HG03175 (cell line): ENCODE data around the gene CEP170.
A peak's percentile ranks its signal among the peaks of the same experiment; 100 is the strongest.
"Not testable (repeated sequence)": the region's sequence is repeated elsewhere in the genome, so short reads cannot be mapped to it uniquely, and the experiment has no call there.

Experiments
- ATAC-seq: cut with Tn5 transposase; IDR thresholded peaks from one replicate; pipeline ENCODE4 v1.9.1; 2021; ENCODE audit warnings: mild to moderate bottlenecking, moderate library complexity; ENCODE audit not compliant: unreplicated experiment

The CEP170 gene

DNA sequence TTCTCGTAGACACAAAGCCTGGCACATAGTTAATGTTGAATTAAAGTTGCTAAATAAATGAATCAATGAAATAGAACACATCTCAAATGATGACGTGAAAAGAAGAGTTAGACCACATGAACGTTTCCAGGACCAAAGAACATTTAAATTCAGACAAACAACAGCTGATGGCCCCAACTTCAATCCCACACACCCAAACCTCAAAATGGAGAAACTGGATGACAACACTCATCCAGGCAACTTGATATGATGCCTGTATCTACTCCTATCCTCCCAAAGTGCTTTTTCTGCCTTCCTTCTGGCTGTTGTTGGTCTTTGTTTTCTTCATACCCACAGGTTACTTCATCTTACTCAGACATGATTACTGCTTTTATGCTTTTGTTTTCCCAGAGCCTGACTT lies 71.9 kb downstream of the CEP170 start:
- not testable (repeated sequence) for ATAC-seq

DNA sequence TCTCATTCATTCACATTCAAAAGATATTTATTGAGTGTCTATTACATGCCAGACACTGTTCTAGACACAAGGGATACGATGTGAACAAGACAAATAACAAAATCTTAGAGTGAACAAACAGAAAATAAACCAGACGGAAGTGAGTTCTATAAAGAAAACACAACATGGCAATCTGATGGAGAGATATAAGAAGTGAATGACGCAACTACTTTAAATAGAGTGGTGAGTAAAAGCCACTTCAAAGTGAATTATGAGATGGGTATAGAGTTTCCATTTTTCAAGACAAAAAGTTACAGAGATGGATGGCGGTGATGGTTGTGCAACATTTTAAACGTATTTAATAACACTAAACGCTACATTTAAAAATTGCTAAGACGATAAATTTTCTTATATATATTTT lies 75.4 kb downstream of the CEP170 start:
- no peak for ATAC-seq

DNA sequence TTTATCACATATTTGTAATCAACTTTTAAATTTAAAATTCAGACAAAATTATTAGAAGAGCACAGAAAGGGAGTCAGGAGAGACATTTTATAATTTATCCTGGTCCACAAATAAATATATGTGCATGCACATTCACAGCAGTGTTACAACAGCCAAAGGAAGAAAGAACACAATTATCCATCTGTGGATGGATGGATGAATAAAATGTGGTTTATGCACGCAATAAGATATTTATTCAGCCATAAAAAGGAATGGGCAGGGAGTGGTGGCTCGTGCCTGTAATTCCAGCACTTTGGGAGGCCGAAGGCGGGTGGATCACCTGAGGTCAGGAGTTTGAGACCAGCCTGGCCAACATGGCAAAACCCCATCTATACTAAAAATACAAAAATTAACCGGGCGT lies 77.3 kb downstream of the CEP170 start:
- not testable (repeated sequence) for ATAC-seq

DNA sequence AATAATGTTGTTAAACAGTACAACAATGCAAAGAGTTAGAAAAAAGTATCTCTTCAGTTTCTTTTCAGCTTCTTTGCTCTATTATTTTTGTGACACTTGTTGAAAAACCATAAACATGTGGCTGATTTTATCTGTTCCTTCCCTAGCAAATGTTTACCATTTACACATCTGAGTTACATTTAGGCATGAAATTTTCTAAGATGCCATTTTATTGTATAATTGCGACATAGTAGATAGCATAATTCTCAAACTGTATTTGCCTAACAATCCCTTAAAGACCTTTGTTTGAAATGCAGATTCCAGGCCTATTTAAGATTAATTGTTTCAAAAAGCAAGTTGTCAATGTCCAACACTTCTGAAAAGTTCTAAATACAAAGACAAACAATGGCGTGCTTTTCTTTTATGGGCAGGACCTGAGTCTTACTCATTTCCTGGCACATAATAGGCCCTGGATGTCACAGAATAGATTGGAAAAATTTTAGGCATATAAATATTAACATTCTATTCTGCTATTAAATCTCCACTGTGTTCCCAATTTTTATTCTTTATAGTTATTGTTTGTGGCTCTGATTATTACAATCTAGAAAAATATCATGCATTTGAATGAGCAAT lies 81.2 kb downstream of the CEP170 start:
- ATAC-seq, result not testable (repeated sequence)

DNA sequence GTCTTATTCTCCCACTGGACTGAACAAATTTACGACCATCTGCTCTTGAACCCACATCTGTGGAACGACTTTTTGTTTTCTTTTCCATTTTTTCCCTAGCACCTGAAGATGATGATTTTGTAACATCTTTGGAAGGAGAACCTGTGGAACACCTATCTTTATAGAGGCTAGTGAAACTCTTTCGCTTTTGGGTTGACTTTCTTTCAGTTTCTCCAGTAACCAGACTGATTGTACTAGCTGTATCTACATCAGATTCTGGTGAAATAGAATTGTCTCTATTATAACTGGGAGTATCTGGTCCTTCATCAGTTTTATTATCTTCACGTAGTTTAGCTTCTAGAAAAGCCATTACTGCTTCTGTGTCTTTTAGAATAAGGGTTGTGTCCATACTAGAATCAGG lies 90.2 kb downstream of the CEP170 start:
- ATAC-seq, result not testable (repeated sequence)

DNA sequence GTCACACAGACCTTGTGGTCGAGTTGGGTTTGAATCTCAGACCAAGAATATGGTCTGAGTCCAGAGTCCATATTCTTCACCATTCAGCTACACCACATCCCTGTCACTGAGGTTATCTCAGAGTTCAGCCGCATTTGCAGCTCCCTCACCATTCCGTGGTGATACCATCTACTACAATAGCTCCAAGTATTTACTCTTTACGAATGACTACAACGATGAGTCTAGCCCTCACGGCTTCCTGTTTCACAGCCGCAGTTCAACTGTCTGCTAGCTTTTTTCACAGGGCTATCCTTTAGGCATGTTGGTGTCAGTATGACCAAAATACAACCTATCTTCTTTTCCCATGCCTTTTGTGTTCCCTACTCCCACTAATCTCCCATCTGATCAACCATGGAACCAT lies 104.2 kb downstream of the CEP170 start:
- ATAC-seq, result not testable (repeated sequence)

DNA sequence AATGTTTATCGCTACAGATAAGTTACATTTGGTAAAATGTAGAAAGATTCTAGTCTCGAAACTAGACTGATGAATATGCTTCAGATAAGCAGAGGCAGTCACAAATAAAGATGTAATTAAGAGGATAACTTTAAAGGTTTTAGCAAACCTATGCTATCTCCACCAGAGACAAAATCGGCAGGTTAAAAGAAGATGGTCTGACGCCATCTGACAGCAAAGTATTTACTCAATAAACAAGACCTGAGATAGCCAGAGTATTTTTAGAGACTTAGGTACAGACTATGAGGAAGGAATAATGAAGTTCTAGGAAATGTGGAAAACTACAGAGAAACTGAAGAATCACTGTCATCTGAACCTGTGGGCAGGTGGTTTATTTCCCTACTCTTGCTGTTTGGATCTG lies 106.0 kb downstream of the CEP170 start:
- ATAC-seq, result not testable (repeated sequence)

DNA sequence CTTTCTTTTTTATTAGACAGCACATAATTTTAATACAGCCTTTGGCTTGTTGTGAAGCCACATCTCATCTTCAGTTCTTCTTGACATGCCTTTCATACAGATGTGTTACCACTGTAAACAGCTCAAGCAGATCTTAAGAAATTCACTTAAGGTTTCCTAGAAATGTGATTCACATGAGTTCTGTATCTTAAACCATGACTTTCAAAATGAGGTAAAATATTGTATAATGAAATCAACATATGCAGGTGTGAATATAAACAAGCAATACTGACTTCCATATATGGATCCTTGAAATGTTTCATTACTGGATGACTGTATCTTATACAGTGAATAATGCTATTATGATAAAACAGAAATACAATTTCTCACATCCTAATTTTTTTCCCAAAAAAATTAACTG lies 107.7 kb downstream of the CEP170 start:
- not testable (repeated sequence) for ATAC-seq

DNA sequence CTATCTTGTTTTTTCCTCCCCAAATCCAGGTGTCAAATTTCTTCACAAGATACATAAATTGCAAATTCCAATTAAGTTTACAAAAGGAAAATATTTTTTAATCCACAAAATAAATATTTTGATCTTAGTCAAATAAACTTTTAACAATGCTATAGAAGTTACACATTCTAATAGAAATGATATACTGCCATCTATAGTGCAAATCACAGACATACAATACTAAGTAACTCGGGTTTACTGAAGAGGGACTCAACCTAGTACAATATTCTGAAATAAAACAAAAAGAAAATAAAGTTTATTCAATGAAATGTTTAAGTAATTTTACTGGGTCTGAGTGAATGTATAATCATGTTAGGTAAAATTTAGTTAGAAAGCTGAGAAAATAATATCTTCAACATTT lies 114.6 kb downstream of the CEP170 start:
- ATAC-seq, result not testable (repeated sequence)

DNA sequence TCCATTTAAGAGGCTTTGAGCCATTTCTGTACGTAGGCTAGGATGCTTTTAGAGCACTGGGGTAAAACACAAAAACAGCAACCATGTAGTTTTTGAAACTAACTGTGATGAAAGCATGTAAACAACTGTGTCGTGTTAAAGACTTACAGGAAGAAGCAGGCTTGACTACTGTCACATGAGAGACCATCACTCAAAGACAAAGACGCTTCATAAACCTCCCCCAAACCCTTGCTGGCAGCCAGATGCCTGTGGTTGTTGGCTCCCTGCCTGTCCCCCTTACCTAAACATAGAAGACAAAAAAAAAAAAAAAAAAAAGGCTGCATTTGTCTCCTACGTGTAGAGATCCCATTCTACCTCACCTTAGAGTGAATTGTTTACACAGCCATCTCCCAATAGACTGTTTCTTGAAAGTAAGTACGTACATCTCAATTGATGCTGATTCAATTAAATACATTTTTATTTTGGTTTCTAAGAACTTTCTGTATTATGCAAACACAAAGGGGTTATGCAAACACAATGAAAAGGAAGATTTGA lies 132.1 kb downstream of the CEP170 start:
- not testable (repeated sequence) for ATAC-seq

DNA sequence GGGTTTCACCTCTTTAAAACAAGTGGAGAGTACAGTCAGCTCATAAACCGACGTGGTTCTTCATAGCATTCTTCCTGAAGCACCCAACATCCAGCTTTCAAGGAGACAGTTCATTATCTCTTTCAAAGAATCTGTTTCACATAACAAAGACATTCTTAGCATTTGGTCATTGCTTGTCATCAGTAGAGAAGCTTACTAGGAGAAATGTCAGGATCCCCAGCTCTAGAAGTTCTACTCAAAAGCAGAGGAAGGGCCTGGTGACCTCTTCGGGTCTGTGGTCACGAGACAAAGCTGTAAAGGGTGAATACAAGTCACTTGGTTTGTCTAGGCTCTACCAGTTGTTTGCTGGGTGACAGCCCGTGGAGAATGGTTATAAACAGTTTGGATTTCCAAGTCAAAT lies 133.1 kb downstream of the CEP170 start:
- not testable (repeated sequence) for ATAC-seq

DNA sequence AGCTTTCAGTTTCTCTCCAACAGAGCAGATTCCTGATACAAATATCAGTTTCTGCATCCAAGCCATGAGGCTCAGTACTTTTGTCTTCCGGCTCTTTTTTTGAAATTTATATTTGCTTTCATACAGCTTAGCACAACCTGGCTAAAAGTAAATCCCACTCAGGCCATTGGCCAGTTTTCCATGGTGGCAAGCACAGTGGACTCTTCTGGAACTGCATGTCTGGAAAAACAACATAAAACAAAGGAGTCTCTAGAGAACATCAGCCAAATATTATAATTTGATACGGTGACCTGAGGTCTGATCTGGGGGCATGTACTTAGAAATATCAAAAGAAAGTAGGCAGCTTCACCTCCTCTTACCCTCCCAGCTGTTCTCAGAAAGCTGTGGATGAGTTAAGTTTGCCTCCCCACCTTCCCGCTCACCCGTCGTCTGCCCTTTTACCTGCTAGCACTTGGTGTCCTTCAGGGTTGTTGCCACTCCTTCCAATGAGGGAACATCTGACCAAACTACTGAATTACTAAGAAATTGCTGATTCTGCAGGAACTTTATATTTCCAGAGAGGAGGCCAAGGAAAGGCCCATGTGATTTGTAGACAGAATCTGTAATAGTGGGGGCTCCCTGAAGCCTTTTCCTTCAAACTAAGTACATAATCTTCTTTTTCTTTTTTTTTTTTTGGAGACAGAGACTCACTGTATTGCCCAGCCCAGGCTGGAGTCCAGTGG lies 136.3 kb downstream of the CEP170 start:
- not testable (repeated sequence) for ATAC-seq

DNA sequence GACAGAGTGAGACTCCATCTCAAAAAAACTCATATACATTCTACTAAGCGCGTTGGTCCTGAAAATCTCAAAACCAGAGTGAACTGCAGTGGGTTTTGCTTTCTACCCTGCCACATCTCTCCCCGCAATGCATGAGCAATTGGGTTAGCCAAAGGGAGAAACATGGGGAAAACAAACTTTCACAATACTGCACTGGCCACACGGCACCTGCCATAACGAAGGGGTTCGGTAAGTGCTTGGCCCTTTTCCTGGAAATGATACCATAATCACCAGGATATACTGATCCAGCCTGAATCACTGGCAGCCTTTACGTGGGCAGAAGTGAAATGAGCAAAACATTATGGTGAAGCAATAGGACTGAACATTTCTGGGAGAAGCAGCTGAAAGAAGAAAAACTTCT lies 138.9 kb downstream of the CEP170 start:
- ATAC-seq, result not testable (repeated sequence)

DNA sequence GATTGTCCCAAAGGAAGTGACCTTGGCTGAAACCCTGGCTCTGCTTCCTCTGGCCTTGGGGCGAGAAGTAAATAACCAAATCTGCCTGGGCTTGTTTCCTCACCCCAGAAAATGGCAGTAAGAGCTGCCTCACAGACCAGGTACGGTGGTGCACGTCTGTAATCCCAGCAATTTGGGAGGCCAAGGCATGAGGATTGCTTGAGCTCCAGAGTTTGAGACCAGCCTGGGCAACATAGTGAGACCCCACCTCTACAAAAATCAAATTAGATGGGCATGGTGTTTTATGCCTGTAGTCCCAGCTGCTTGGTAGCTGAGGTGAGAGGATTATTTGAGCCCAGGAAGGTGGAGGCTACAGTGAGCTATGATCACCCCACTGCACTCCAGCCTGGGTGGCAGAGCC lies 140.3 kb downstream of the CEP170 start:
- ATAC-seq, result not testable (repeated sequence)

DNA sequence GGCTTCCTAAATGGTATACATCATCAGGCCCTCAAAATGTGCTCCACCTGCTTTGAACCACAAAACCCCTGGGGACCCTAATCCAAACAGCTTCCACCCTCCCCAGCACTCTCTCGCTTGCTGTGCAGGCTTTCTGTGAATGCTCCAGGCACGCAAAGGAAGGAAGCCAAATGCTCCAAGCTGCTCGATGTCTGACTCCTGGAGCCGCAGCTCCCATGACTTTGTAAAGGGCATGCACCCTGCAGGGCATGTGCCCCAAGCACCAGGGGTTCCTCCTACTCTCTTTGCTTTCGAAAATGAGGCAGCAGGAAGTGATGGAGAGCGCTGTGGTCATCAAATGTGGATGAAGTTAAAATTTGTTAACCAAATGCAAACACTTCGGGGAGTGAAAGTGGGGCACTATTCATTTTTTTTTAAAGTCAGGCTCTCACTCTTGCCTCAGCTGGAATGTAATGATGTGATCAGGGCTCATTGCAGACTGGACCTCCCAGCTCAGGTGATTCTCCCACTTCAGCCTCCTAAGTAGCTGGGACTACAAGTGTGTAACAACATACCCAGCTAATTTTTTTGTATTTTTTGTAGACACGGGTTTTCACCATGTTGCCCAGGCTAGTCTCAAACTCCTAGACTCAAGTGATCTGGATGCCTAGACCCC lies 140.9 kb downstream of the CEP170 start:
- ATAC-seq, result peak; percentile 94

DNA sequence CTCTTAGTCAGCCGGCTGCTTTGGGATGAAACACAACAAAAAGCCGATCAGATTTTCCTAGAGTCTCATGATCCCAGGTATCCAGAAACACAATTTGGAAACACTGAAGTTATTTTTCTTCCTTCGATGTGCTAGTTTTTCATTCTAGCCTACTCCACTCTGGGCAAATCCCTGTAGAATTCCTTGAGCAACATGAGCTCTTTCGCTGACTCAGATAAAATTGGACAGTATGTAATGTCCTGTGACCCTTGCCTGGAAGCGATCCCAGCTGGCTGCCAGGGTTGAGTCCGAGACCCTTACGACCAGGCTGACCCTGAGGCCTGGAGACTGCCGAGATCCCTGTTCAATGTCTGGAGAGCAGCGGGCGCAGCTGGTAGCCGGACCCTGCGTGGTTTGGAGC lies 147.9 kb downstream of the CEP170 start:
- not testable (repeated sequence) for ATAC-seq

DNA sequence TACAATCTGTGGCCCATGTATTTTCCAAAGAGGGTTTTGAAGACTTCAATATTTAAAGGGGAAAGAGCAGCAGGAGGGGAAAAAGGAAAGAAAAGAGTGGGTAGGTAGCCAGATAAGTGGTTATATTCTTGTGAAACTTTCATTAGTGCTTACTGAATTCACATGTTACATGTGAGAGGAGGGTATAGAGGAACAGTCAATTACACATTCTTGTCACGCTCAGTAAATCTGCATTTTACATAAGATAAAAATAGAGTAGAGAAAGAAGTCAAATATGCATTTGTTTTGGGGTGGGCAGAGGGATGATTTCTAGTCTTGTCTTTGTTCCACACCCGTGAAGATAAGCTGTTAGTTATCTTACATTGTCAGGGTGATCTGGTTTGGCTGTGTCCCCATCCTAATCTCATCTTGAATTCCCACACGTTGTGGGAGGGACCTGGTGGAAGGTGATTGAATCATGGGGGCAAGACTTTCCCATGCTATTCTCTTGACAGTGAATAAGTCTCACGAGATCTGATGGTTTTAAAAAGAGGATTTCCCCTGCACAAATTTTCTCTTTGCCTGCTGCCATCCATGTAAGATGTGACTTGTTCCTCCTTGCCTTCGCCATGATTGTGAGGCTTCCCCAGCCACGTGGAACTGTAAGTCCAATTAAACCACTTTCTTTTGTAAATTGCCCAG lies 149.3 kb downstream of the CEP170 start:
- ATAC-seq, result not testable (repeated sequence)

DNA sequence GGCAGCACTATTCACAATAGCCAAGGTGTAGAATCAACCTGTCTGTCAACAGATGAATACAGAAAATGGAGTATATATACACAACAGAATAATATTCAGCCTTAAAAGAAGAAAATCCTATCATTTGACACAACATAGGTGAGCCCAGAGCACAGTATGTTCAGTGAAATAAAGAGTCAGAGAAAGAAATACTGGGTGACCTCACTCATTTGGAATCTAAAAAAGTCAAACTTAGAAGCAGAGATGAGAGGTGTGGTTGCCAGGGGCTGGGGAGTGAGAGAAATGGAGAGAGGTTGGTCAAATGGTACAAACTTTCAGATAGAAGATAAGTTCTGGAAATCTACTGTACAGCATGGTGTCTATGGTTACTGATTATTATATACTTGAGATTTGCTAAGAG lies 150.0 kb downstream of the CEP170 start:
- ATAC-seq, result not testable (repeated sequence)

DNA sequence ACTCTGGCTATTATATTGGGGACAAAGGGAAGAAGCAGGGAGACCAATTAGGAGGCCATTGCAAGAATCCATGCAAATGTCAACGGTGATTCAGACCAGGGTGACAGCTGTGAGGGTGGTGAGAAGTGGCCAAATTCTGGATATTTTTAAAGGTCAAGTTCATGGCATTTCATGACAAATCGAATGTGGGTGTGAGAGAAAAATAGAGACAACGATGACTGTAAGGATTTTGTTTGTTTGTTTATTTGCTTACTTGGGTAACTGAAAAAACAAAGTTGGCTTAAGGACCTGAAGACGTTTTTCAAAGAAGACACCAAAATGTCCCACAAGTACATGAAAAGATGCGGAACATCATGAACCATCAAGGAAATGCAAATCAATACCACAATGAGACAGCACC lies 150.6 kb downstream of the CEP170 start:
- not testable (repeated sequence) for ATAC-seq

DNA sequence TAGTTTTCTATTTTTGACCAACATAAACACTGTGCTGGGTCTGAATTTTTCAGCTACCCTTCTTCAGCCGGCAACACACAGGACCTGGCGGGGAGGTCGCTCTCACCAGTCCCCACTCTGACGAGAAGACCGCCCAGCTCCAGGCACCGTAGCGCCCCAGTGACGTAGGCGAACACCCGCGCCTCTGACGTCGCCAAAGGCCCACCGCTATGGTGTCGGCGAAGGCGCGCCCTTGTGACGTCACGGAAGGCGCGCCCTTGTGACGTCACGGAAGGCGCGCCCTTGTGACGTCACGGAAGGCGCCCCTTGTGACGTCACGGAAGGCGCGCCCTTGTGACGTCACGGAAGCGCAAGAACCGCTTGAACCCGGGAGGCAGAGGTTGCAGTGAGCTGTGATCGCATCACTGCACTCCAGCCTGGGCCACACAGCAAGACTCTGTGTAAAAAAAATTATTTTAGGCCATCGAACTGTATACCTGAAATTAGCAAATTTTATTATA lies 153.5 kb downstream of the CEP170 start:
- ATAC-seq, result peak; percentile 99

DNA sequence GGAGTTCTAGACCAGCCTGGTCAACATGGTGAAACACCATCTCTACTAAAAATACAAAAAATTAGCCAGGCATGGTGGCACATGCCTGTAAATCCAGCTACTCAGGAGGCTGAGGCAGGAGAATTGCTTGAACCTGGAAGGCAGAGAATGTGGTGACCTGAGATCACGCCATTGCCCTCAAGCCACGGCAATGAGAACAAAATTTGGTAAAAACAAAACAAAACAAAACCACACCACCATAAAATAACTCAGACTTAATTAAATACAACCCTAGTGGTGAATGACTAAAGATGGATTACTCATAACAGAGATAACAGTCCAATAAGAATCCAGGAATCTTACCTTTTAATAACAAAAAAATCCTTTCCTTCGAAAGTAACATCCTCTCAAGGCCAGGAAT lies 167.7 kb downstream of the CEP170 start:
- ATAC-seq, result not testable (repeated sequence)
